Measurements from ENCODE around the gene SLC1A3. TPM values are rescaled to one million over a fixed set of nuclear protein-coding genes. Genes with fewer than 3 reads are reported as not detected.

SLC1A3 gene
- total and polyA plus RNA-seq, 2 of the 4 experiments (the other 2 are of a cell fraction): 0.27 to 1.3 TPM

DNA sequence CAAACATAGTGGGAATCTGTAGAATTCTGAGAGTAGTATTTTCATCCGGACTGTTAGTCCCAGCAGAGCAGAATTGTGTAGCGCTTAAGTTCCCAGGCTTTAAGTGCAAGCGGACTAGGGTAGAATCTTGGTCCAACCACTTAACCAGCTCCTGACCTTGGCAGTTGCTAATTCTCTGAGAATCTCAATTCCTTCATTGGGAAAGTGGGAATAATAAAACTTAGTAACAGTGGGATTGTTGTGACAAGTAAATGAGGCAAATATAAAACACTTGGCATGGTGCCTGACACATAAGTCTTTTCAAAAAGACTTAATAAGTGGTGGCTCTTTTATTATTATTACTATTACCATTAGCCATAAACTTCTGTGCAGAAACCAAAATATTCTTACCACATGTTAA lies 8.4 kb upstream of the SLC1A3 start:
- TF ChIP-seq MXI1 (IDR thresholded peaks at IDR 0.05; ENCODE audit: borderline replicate concordance, low read depth, low read length): no peak
- TF ChIP-seq, protein P1, sequence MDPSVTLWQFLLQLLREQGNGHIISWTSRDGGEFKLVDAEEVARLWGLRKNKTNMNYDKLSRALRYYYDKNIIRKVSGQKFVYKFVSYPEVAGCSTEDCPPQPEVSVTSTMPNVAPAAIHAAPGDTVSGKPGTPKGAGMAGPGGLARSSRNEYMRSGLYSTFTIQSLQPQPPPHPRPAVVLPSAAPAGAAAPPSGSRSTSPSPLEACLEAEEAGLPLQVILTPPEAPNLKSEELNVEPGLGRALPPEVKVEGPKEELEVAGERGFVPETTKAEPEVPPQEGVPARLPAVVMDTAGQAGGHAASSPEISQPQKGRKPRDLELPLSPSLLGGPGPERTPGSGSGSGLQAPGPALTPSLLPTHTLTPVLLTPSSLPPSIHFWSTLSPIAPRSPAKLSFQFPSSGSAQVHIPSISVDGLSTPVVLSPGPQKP (IDR thresholded peaks at IDR 0.05; ENCODE audit: borderline replicate concordance, low read depth, low read length): no peak
- no peak for TF ChIP-seq SMC3 (IDR thresholded peaks at IDR 0.05; ENCODE audit: low read depth, low read length)
- TF ChIP-seq, protein P2, sequence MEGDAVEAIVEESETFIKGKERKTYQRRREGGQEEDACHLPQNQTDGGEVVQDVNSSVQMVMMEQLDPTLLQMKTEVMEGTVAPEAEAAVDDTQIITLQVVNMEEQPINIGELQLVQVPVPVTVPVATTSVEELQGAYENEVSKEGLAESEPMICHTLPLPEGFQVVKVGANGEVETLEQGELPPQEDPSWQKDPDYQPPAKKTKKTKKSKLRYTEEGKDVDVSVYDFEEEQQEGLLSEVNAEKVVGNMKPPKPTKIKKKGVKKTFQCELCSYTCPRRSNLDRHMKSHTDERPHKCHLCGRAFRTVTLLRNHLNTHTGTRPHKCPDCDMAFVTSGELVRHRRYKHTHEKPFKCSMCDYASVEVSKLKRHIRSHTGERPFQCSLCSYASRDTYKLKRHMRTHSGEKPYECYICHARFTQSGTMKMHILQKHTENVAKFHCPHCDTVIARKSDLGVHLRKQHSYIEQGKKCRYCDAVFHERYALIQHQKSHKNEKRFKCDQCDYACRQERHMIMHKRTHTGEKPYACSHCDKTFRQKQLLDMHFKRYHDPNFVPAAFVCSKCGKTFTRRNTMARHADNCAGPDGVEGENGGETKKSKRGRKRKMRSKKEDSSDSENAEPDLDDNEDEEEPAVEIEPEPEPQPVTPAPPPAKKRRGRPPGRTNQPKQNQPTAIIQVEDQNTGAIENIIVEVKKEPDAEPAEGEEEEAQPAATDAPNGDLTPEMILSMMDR (conservative IDR thresholded peaks at IDR 0.05; ENCODE audit: low read depth, low read length): no peak
- TF ChIP-seq POLR2A (IDR thresholded peaks at IDR 0.05; ENCODE audit: low read depth, low read length): no peak
- no peak for TF ChIP-seq CEBPB (IDR thresholded peaks at IDR 0.05; ENCODE audit: low read depth, low read length)
- no peak for TF ChIP-seq USF2 (IDR thresholded peaks at IDR 0.05; ENCODE audit: low read depth, low read length)
- TF ChIP-seq FOS (IDR thresholded peaks at IDR 0.05; ENCODE audit: low read depth, low read length): no peak
- TF ChIP-seq RAD21 (IDR thresholded peaks at IDR 0.05; ENCODE audit: low read length): no peak
- TF ChIP-seq MAZ (IDR thresholded peaks at IDR 0.05; ENCODE audit: borderline replicate concordance, low read depth, low read length): no peak
- no peak for TF ChIP-seq MAFK (IDR thresholded peaks at IDR 0.05; ENCODE audit: low read depth, low read length)
- no peak for TF ChIP-seq CHD1 (IDR thresholded peaks at IDR 0.05; ENCODE audit: low read depth, low read length)
- TF ChIP-seq BHLHE40 (IDR thresholded peaks at IDR 0.05; ENCODE audit: low read depth, low read length): no peak
- TF ChIP-seq RFX5 (IDR thresholded peaks at IDR 0.05; ENCODE audit: low read depth, low read length): no peak
- TF ChIP-seq RCOR1 (IDR thresholded peaks at IDR 0.05; ENCODE audit: insufficient replicate concordance, low read length): no peak
- no peak for TF ChIP-seq NFE2L2 (IDR thresholded peaks at IDR 0.05; ENCODE audit: low read depth, low read length)
- POLR2A ChIA-PET (ENCODE audit: unreplicated experiment): no interaction called here
- no peak overlapping the region for H4K5ac ChIP-seq (ENCODE audit: low read depth, low read length)
- no peak overlapping the region for H3K4me3 ChIP-seq (ENCODE audit: insufficient read depth, low read depth, low read length)
- dilution Hi-C loops (cut with HindIII; ENCODE audit: low sequenced_read_pairs, unreplicated experiment): no loop called here
- H3K27ac ChIP-seq (ENCODE audit: insufficient read depth, low read length): no peak overlapping the region
- no peaks in the 10 kb centered on the region for H4K20me1 ChIP-seq (ENCODE audit: insufficient read depth, low read length)
- H4K8ac ChIP-seq (ENCODE audit: low read depth in 2 of 2, low read length in 2 of 2): no peak overlapping the region
- no peak overlapping the region for H2BK15ac ChIP-seq (ENCODE audit: low read depth, low read length)
- no peak overlapping the region for H4K91ac ChIP-seq (ENCODE audit: insufficient read depth, low read depth, low read length)
- H2BK5ac ChIP-seq (ENCODE audit: low read depth, low read length, poor library complexity, severe bottlenecking): no peak overlapping the region
- no TSS peak for BruUV-seq (replicated peaks)
- H3K9me1 ChIP-seq (ENCODE audit: insufficient read depth, low read length): no peaks in the 10 kb centered on the region; the same call in 1 of the 2 replicates
- ATAC-seq (ENCODE audit: low read depth): no peak
- H2AK5ac ChIP-seq (ENCODE audit: low read depth, low read length): no peak overlapping the region
- in situ Hi-C loops (cut with MboI; ENCODE audit: low sequenced_read_pairs): no loop called here
- no peak overlapping the region for H3K23ac ChIP-seq (ENCODE audit: low read depth, low read length)
- no peak overlapping the region for H3K56ac ChIP-seq (ENCODE audit: extremely low read depth, insufficient read depth, low read length)
- intact Hi-C loops (cut with micrococcal nuclease): no loop called here
- no peak overlapping the region for H2BK20ac ChIP-seq (ENCODE audit: low read depth, low read length)
- H3K79me1 ChIP-seq (ENCODE audit: low read depth in 1 of 2, low read length in 2 of 2): no peaks in the 10 kb centered on the region
- no peak overlapping the region for H3K4ac ChIP-seq (ENCODE audit: low read depth, low read length)
- H3K14ac ChIP-seq (replicated peaks; ENCODE audit: low read depth, low read length): no peak overlapping the region
- no peak overlapping the region for H3K9ac ChIP-seq (ENCODE audit: low read depth, low read length)
- H3K4me2 ChIP-seq (ENCODE audit: low read depth, low read length): no peak overlapping the region
- no peaks in the 10 kb centered on the region for H3K36me3 ChIP-seq (ENCODE audit: control insufficient read depth, insufficient read depth, low read length)
- no peak overlapping the region for H3K18ac ChIP-seq (ENCODE audit: low read depth, low read length)
- WGBS, 2 experiments (ENCODE audit: extremely low coverage in 2 of 2, insufficient read length in 1 of 2): no CpG with 5 or more reads among the region's 3 CpGs
- no peak overlapping the region for H2BK120ac ChIP-seq (ENCODE audit: low read depth, low read length)
- no peak for DNase-seq
- CTCF ChIA-PET: no interaction called here
- H2AK9ac ChIP-seq (replicated peaks; ENCODE audit: low read depth, low read length, poor library complexity): no peak overlapping the region
- H3K27me3 ChIP-seq (ENCODE audit: control insufficient read depth, insufficient read depth, low read length): peaks cover 2% of the 10 kb centered on the region
- H3K4me1 ChIP-seq (ENCODE audit: control insufficient read depth, insufficient read depth, low read length): no peaks in the 10 kb centered on the region
- H3K9me3 ChIP-seq (ENCODE audit: control insufficient read depth, insufficient read depth, low read length): no peaks in the 10 kb centered on the region
- no peak overlapping the region for H2AFZ ChIP-seq (replicated peaks; ENCODE audit: low read length, poor library complexity)
